NCI-H226 (cell line): Measurements from ENCODE around the gene ZNF662.

Experiments used
- DNase-seq: peaks from one replicate; pipeline ENCODE4 v3.0.0-alpha.2; 2015

ZNF662 gene

GRCh38 chr3:42891042-42891441 is 14.9 kb upstream of the ZNF662 start:
- no peak for DNase-seq

- DNase-seq = no peak
These were observed 13.8 kb upstream of the ZNF662 start for GRCh38 chr3:42892169-42892568.

GRCh38 chr3:42892807-42893206 is 13.1 kb upstream of the ZNF662 start:
- DNase-seq = no peak

- DNase-seq = no peak
These were observed 11.0 kb upstream of the ZNF662 start for GRCh38 chr3:42894698-42895579.

GRCh38 chr3:42895580-42895868 is 10.4 kb upstream of the ZNF662 start:
- DNase-seq = no peak

GRCh38 chr3:42898896-42899675 is 6.9 kb upstream of the ZNF662 start:
- no peak for DNase-seq

- no peak for DNase-seq
These were observed 5.5 kb upstream of the ZNF662 start for GRCh38 chr3:42900226-42901072.

GRCh38 chr3:42901073-42901415 is 4.9 kb upstream of the ZNF662 start:
- DNase-seq = no peak

- no peak for DNase-seq
These were observed 3.7 kb upstream of the ZNF662 start for GRCh38 chr3:42902257-42902656.

GRCh38 chr3:42904076-42904475 is 1.9 kb upstream of the ZNF662 start:
- no peak for DNase-seq

- no peak for DNase-seq
These were observed 237 bp upstream of the ZNF662 start for GRCh38 chr3:42905740-42906069.

- DNase-seq = no peak
These were observed 874 bp downstream of the ZNF662 start for GRCh38 chr3:42906848-42907183.

GRCh38 chr3:42908675-42909074 is 2.7 kb downstream of the ZNF662 start:
- DNase-seq = no peak

GRCh38 chr3:42911551-42911950 is 5.6 kb downstream of the ZNF662 start:
- no peak for DNase-seq

- DNase-seq = no peak
These were observed 9.0 kb downstream of the ZNF662 start for GRCh38 chr3:42914771-42915515.

- DNase-seq = no peak
These were observed 17.7 kb downstream of the ZNF662 start for GRCh38 chr3:42923606-42924005.

- DNase-seq = no peak
These were observed 20.4 kb downstream of the ZNF662 start for GRCh38 chr3:42926310-42926709.

- DNase-seq = no peak
These were observed 28.2 kb downstream of the ZNF662 start for GRCh38 chr3:42934111-42934510.

GRCh38 chr3:42934910-42935309 is 29.0 kb downstream of the ZNF662 start:
- DNase-seq = no peak

GRCh38 chr3:42935472-42935871 is 29.5 kb downstream of the ZNF662 start:
- no peak for DNase-seq

- no peak for DNase-seq
These were observed 30.4 kb downstream of the ZNF662 start for GRCh38 chr3:42936157-42936981.

- no peak for DNase-seq
These were observed 31.4 kb downstream of the ZNF662 start for GRCh38 chr3:42937334-42937733.
